IMR-90 (cell line): ENCODE measurements around the gene DEGS2.

Experiments used
- CEBPB ChIP-seq: IDR thresholded peaks from 2 replicates; pipeline ENCODE4 v1.6.1; 2012; ENCODE audit warnings: low read depth, low read length, improper control_type of control experiment
- CHD1 ChIP-seq: IDR thresholded peaks from 2 replicates; pipeline ENCODE4 v1.6.1; 2012; ENCODE audit warnings: low read depth, low read length, improper control_type of control experiment
- FOS ChIP-seq: fragments of 150-350 bp; IDR thresholded peaks from 2 replicates; pipeline ENCODE4 v1.6.1; 2016; ENCODE audit warnings: low read depth, low read length
- MAFK ChIP-seq: IDR thresholded peaks from 2 replicates; pipeline ENCODE4 v1.6.1; 2012; ENCODE audit warnings: low read depth, low read length, improper control_type of control experiment
- MAZ ChIP-seq: IDR thresholded peaks from 2 replicates; pipeline ENCODE4 v1.6.1; 2012; ENCODE audit warnings: low read depth, mild to moderate bottlenecking, low read length, improper control_type of control experiment, moderate library complexity, borderline replicate concordance
- MXI1 ChIP-seq: IDR thresholded peaks from 2 replicates; pipeline ENCODE4 v1.6.1; 2012; ENCODE audit warnings: low read depth, mild to moderate bottlenecking, low read length, moderate library complexity, borderline replicate concordance
- NFE2L2 ChIP-seq: fragments of 150-350 bp; IDR thresholded peaks from 2 replicates; pipeline ENCODE4 v1.6.1; 2016; ENCODE audit warnings: low read depth, mild to moderate bottlenecking, low read length
- POLR2A ChIP-seq: IDR thresholded peaks from 2 replicates; pipeline ENCODE4 v1.6.1; 2012; ENCODE audit warnings: mild to moderate bottlenecking, low read depth, low read length
- RAD21 ChIP-seq: IDR thresholded peaks from 2 replicates; pipeline ENCODE4 v1.6.1; 2012; ENCODE audit warnings: low read length, improper control_type of control experiment
- RCOR1 ChIP-seq: IDR thresholded peaks from 2 replicates; pipeline ENCODE4 v1.6.1; 2012; ENCODE audit warnings: mild to moderate bottlenecking, low read length, improper control_type of control experiment; ENCODE audit not compliant: insufficient replicate concordance
- RFX5 ChIP-seq: IDR thresholded peaks from 2 replicates; pipeline ENCODE4 v1.8.0; 2012; ENCODE audit warnings: low read depth, mild to moderate bottlenecking, low read length, moderate library complexity
- TF ChIP-seq, protein P1 (sequence below): conservative IDR thresholded peaks from 2 replicates; pipeline ENCODE4 v1.5.1; 2012; ENCODE audit warnings: mild to moderate bottlenecking, low read depth, low read length, improper control_type of control experiment
- TF ChIP-seq, protein P2 (sequence below): fragments of 150-350 bp; IDR thresholded peaks from 2 replicates; pipeline ENCODE4 v1.6.1; 2017; ENCODE audit warnings: mild to moderate bottlenecking, antibody characterized with exemption, low read length, low read depth

DNA sequence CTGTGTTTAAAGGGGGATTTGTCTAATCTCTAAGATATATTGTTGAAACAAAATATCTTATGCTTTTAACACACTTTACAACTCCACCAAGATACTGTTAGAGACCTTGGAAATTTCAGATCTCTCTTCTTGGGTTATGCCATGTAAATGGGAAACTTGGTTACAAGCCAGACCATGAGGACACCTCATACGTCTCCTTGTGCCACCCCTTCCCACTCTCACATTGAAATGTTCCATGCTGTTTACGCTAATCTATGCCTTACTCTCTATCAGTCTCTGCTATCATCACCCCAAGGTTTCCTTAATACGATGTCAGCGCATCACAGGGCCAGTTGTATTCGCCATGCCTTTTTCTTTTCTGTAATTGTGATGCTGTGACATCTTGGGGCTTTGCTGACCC lies 13.4 kb upstream of the DEGS2 start:
- TF ChIP-seq, protein P1, sequence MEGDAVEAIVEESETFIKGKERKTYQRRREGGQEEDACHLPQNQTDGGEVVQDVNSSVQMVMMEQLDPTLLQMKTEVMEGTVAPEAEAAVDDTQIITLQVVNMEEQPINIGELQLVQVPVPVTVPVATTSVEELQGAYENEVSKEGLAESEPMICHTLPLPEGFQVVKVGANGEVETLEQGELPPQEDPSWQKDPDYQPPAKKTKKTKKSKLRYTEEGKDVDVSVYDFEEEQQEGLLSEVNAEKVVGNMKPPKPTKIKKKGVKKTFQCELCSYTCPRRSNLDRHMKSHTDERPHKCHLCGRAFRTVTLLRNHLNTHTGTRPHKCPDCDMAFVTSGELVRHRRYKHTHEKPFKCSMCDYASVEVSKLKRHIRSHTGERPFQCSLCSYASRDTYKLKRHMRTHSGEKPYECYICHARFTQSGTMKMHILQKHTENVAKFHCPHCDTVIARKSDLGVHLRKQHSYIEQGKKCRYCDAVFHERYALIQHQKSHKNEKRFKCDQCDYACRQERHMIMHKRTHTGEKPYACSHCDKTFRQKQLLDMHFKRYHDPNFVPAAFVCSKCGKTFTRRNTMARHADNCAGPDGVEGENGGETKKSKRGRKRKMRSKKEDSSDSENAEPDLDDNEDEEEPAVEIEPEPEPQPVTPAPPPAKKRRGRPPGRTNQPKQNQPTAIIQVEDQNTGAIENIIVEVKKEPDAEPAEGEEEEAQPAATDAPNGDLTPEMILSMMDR = no peak
- no peak for TF ChIP-seq RAD21
- TF ChIP-seq POLR2A = no peak
- no peak for TF ChIP-seq FOS
- no peak for TF ChIP-seq CHD1
- no peak for TF ChIP-seq RCOR1
- no peak for TF ChIP-seq RFX5
- no peak for TF ChIP-seq MXI1
- TF ChIP-seq MAZ = no peak
- no peak for TF ChIP-seq CEBPB
- TF ChIP-seq MAFK = no peak
- TF ChIP-seq NFE2L2 = no peak
- TF ChIP-seq, protein P2, sequence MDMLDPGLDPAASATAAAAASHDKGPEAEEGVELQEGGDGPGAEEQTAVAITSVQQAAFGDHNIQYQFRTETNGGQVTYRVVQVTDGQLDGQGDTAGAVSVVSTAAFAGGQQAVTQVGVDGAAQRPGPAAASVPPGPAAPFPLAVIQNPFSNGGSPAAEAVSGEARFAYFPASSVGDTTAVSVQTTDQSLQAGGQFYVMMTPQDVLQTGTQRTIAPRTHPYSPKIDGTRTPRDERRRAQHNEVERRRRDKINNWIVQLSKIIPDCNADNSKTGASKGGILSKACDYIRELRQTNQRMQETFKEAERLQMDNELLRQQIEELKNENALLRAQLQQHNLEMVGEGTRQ = no peak
